HG02885 (cell line): Measurements from ENCODE around the gene SORBS2.

Experiments
- ATAC-seq: cut with Tn5 transposase; IDR thresholded peaks from one replicate; pipeline ENCODE4 v1.9.1; 2021; ENCODE audit warnings: mild to moderate bottlenecking; ENCODE audit not compliant: unreplicated experiment, poor library complexity

The SORBS2 gene

DNA sequence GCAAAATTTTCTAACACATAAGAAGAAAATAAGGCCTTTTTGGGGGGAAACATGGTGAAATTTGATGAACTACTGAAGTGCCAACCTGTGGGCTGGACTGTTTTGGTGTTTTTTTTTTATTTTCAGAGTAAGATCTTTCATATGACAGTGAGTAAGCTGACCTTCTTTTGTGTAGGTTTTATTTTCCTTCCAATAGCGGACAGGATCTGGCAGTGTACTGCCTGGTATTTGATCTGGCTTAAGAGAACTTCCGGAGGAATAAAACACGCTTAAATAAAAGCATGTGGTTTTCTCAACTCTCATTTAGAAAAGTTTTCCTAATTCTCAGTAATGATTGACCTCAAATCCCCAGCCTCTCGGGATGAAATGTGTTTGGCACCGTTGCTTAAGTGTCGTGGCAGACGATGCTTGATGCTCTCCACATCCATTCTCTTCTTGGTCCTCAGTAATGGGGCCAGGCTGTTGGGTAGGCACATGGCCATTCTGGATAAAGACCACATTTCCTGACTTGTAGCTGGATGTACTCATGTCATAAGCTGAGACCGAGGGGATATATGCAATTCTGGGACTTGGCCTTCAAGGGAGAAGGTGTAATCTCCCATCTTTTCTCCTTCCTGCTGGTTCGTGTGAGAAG is 211.1 kb downstream of the SORBS2 start:
- no peak for ATAC-seq

- ATAC-seq, result no peak
Observed at GRCh38 chr4:185599553-185600243, 212.3 kb downstream of the SORBS2 start.

DNA sequence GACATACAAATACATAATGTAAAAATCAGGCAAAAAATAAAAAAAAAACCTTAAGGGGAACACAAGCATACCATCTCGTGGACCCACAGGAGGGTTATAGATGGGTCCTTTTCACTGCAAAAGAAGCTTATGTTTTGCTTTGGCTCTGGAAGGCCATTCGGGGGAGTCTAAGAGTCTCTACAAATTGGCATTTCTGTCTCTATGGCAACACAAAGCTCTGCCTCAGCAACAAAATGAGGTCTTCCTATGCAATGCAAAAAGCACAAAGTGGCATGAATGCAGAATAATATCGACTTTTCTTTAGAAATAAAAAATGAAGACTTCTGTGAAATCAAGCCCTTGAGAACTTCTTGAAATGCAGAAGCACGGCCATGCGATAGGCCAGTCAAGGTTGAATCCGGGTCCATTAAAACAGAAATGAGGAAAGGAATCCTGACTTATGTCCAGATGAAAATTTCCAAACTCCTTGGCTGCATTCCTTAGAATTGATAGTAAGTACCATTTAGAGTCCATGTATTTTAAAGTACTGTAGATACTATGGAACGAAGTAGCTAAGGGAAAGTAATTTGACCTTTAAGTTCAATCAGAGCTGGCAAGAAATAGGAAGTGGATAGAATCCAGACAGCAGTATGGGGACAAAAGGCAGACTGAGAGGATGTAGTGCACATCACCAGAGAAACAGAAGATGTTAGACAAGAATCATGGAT is 213.0 kb downstream of the SORBS2 start:
- no peak for ATAC-seq

GRCh38 chr4:185597532-185598188 is 214.3 kb downstream of the SORBS2 start:
- ATAC-seq, result peak; percentile 76

DNA sequence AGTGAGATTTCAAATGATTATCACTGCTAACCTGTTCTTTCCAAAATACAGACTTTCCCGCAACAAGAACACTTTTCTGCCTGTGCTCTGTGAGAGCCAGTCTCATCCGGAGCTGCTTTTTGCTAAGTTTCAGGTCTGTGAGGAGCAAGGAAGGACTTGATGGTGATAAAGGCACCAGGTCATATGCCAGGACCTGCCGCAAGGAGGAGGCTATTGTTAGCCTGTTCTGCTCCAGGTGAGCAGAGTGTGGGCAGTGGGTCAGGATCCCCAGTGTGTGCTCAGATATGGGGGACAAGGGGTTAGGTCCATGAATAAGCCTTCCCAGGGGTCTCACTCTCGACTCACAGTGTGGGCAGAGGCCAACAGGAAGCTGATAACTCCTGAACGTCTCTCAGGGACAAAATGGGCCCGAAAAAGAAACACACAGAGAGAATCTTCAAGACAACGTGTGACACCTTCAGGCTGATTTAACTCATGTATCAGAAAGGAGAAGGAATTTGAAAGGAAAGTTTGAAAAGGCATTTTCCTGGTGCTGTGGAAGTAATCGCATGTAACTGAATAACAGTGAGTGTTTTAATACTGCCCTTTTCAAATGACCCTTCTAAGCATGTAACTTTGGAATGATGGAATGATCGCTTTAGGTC is 219.0 kb downstream of the SORBS2 start:
- no peak for ATAC-seq

DNA sequence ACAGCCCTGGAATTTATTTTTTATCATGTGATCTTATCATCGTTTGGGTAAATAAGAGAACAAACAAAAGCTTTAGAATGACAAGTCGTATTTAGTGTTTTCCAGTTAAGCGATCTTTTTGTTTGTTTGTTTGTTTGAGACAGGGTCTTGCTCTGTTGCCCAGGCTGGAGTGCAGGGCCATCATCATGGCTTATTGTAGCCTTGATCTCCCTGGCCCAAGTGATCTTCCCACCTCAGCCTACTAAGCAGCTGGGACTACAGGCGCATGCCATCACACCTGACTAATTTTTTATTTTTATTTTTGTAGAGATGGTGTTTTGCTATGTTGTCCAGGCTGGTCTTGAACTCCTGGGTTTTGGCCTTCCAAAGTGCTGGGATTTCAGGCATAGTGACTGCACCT is 219.6 kb downstream of the SORBS2 start:
- no peak for ATAC-seq

DNA sequence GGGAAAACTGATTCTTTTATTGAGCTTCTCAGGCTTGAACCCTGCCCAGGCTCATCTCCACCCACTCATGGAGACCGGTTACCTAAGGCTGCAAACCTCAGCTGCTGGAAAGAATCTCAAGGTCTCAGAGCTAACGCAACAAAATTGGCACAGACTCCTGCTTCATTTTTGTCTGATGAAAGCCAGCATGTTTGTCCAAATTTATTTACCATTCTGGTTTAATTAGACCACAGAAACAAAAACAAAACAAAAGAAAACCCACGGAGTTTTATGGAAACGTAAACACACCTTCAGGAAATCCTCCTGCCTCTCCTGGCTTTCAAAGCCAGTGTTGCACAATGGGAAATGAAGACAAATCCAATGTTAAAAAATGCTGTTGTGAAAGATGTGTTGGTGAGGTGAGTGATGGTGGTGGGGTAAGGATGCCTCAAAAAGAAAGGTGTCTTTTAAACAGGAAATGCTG is 220.3 kb downstream of the SORBS2 start:
- no peak for ATAC-seq

GRCh38 chr4:185590982-185591381 is 221.0 kb downstream of the SORBS2 start:
- ATAC-seq, result no peak

GRCh38 chr4:185589067-185589836 is 222.7 kb downstream of the SORBS2 start:
- ATAC-seq, result no peak

DNA sequence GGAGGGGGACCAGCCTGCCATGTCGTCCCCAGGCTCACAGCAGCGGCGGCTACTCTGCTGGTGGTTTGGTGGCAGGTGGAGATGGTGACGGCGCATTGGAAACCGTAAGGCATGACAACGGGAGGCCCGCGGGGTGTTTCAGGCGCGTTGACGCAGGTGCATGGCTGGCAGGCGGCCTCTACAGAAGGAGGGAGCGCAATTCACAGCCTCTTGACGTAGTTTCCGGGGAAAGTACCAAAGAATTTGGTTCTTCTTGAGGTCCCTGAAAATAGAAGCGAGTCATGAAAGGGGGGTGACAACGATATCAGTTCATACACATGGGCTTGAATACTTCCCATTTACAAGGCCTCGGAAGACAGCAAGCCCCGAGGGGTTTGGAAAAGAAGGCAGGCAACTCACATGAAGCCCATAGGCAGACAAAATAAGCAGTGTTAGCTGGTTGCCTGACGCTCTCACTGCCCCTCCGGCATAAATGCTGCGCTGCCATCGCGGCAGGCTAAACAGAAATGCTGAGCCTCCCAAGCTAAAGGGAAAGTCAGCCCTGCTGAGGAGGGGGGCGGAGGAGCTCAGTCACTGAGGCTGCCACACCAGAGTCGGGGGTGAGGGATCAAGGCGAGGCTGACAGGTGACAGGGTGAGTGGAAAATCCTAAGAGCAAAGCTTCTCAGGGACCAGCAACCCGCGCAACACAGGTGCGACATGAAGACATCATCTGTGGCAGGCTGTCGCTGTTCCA is 224.4 kb downstream of the SORBS2 start:
- ATAC-seq, result peak; percentile 98

GRCh38 chr4:185587030-185587426 is 225.0 kb downstream of the SORBS2 start:
- ATAC-seq, result no peak

DNA sequence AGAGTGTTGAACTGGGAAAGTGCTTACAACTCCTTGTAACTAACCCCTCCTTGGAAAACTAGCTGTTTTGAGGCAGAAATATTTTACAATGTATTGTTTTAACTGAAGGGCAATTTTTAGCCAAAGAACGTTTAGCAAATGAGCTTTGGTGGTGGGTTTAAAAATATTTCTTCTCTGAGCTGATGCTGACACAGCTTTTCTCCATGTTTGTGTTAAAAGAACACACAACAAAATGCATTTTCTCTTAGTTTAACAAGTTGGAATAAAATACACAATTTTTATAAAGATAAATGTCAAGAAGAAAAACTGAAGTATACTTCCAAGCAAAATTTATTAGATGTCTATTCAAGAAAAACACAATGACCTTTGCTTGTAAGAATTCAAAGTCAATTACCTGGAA is 226.8 kb downstream of the SORBS2 start:
- ATAC-seq, result no peak

DNA sequence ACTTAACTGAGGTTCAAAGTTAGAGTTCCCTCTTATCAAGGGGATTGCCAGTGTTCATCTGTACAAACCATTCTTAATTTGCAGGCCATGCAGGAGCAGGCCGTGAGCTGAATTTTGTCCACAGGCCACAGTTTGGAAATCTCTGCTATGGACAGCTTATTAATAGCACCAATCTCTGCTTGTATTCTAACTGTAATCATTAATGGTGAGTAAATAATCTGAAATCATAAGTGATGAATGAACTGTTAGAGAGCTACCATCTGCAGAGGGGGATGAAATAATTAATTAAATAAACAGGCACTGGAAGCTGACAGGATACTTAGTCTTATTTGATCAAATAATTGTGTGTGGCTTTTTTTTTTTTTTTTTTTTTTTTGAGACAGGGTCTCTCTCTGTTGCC is 228.2 kb downstream of the SORBS2 start:
- ATAC-seq, result no peak

- no peak for ATAC-seq
Observed at GRCh38 chr4:185582651-185583400, 229.2 kb downstream of the SORBS2 start.

DNA sequence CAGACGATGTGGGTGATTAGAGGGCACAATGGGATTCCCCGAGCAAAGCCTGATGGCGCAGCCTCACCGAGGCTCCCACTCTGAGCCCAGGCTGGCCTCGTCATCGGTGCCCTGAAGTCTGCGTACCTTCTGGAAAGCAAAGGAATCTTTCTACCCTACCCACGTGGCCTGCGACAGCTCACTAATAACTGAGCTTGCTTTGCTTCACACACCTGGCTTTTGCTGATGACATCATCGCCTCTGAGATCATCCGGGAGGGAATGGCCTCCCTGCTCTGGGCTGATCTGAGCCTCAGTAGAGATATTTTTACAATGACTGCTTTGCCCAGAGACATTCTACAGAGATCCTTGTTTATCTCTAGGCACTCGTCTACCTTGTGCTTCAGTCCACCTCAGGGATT is 231.3 kb downstream of the SORBS2 start:
- ATAC-seq, result no peak

DNA sequence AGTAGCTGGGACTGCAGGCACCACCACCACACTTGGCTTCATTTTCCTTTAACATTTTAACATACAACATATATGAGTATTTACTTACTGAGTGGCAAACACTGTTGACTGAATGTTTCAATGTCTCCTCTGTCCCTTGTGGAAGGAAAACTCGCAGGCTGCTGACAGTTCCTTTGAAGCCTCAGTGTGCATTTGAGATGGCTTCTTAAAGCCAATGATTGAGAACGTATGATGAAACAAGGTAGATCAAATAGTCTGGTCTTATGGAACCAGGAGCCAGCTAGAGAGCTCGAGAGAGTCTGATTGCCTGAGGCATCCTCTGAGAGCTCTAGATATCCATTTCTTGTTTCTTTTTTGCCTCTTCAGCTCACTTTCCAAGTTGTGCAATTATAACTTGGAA is 233.7 kb downstream of the SORBS2 start:
- no peak for ATAC-seq

DNA sequence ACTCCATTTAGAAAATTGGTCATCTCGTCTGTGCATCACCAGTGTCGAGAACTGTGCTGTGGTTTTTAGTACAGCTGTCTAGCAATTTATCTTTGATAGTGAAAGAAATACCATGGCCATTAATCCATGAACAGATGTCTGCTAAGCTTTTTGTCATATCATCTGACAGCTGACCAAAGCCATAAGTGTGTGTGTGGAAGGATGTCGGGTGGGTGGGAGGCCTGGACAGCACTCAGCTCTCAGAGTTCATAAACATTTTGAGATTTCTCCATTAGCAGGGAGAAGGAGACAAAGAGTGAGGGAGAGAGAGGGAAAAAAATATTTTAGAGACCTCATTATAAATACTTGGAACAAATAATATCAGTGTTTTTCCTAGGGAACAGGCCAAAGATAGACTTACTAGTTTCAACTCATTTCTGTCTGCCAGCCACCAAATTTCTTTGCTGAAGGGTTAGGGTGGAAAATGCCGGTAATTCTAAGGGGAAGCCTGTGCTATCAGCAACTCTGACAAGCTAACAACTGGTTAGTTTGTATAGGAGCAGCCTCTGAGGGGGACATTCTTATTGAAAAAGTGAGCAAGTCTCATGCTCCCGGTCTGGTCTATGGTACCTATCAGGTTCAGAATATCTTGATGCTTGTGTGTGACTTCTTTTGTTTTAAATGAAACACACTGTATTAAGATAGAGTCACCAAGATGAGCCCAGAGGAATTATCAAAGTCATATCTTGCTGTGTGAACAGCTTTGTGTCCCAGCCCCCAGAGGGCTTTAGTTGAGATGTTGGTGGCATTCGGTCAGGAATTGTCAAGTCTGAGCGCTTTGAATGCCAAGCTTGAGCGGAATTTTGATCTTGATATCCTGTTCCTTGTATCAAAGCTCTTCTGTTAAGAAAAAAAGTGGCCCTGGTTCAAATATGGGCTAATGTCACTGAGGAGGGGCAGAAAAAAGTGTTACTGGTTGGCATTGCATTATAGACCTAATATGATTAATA is 234.7 kb downstream of the SORBS2 start:
- ATAC-seq, result no peak
